ENCODE results near the gene CHRNB4.
"Not testable (repeated sequence)": the region's sequence is repeated elsewhere in the genome, so short reads cannot be mapped to it uniquely, and the experiment has no call there.

Gene CHRNB4

GRCh38 chr15:78641102-78641748, at the start of gene CHRNB4:
Gene CHRNB4 (minus strand): TSS chr15:78641210. CDS start chr15:78641133, 77 bp downstream.
- DNase-seq, result no peak

DNA sequence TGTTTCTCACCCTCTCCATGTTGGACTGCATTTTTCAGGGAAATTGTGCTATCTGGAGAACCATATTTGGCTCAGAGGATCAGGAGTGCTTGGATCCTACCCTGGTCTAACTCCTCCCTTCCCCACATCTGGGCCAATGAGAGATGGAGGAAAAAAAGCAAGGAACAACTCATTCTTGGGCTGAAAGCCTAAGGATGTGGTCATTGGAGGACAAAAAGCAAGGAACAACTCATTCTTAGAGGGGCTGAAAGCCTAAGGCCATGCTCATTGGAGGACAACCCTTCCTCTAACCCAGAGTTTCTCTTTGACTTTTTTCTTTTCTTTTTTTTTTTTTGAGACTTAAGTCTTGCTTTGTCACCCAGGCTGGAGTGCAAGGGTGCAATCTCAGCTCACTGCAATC, 48.6 kb upstream of the CHRNB4 start:
- no peak for DNase-seq

DNA sequence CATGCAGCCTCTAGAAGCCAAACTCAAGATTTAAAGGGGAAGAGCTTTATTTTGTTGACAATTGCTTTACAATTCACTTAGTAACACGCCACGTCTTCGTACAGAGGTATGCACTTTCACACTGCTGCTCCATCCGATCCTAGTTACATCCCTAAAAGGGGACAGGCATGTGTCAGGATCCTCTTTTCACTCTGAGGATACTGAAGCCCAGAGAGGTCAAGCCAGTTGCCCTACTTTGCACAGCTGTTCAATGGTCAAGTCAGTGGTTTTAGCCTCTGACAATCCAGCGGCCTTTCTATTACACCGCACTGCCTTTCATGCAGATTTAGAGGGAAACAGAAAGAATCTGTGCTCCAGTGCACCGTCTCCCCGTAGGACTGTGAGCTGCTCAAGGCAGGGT, 44.9 kb upstream of the CHRNB4 start:
- DNase-seq, result no peak

GRCh38 chr15:78685159-78685921, 44.3 kb upstream of the CHRNB4 start:
- peak; percentile 48 for DNase-seq

DNA sequence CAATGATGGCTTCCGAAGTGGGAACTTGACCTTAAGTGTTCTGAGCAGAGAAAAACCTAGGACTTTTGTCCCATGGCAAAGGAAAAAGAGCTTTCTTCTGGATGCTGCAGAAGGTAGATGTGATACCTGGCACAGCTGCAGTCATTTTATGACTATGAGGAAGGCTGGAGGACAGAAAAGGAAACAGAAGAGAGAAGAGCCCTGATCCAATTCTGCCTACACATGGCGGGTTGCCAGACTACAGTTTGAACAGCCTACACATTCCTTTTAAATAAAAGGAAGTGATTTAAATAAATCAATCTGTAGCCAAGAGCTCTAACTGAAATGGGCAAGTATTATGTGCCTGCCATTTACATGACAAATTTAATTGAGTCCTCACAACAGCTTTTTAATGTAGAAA, 43.6 kb upstream of the CHRNB4 start:
- DNase-seq, result no peak

DNA sequence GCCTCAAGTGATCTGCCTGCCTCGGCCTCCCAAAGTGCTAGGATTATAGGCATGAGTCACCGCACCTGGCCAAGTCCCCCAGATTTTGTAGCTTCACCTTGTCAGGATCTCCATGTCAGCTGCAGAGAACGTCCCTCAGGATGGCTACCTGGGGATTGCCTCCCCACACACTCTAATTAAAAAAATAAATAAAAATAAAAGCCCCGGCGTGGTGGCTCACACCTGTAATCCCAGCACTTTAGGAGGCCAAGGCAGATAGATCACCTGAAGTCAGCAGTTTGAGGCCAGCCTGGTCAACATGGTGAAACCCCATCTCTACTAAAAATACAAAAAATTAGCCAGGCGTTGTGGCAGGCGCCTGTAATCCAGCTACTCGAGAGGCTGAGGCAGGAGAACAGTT, 42.6 kb upstream of the CHRNB4 start:
- not testable (repeated sequence) for DNase-seq

DNA sequence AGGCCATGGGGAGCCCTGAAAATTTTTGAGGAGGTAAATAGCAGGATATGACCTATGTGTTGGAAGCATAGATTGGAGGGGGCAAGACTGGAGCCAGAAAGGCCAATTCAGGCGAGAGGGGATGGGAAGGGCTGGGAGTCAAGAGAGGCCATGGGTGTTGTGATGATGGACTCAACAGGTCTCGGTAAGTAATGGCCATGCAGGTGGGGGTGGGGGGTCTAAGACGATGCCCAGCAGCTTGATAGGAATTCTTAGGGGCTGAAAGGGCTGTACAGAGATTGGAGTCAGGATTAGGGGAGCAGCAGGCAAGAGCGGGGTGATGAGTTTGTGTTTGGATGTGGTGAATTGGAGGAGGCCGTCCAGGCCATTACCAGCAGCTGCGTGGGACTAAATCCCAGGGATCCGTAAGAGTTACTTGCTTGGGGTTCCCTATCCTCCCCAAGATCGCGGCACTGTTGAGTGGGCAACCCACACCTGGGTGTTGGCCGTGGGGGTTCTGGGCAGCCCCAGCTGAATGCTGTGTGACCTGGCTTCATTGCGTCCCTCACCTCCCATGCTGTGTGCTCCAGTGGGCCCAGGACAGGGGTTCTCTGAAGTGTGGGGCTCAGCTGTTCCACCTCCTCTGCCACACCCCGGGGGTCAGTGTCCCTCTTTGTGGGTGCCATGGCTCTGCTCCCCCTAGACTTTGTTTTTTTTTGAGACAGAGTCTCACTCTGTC, 41.8 kb upstream of the CHRNB4 start:
- DNase-seq, result no peak

- DNase-seq, result no peak
Observed at GRCh38 chr15:78682004-78682651, 41.1 kb upstream of the CHRNB4 start.

GRCh38 chr15:78681281-78682003, 40.4 kb upstream of the CHRNB4 start:
- peak; percentile 99 for DNase-seq

DNA sequence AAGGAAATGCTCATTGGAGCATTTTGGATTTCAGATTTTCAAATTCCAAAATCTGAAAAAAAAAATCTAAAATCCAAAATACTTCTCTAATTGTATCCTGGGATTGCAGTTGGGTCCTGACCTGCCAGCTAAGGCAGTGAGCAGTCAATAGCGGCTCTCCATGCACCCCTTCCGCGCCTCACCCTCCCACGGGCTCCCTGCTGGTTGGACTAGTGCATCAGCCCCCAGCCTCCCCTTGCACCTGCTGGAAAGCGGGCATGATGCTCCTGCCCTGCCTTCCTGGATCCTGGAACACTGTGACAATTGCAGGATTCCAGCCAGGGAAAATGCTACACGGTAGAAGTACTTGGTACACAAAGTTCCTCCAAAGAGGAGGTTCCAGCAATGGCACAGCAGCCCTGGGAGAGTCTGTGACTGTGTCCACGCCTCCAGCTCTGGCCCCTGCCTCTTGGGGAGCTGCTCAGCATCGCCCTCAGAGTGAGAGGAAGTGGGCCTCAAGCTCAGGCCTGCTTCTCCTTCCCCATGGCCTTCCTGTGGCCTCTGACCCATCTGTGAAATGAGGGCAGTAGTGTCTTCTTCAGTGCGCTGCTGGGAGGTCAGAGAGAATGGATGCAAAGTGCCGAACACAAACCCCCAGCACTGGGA, 39.5 kb upstream of the CHRNB4 start:
- DNase-seq, result no peak

GRCh38 chr15:78679089-78679511, 38.1 kb upstream of the CHRNB4 start:
- no peak for DNase-seq

DNA sequence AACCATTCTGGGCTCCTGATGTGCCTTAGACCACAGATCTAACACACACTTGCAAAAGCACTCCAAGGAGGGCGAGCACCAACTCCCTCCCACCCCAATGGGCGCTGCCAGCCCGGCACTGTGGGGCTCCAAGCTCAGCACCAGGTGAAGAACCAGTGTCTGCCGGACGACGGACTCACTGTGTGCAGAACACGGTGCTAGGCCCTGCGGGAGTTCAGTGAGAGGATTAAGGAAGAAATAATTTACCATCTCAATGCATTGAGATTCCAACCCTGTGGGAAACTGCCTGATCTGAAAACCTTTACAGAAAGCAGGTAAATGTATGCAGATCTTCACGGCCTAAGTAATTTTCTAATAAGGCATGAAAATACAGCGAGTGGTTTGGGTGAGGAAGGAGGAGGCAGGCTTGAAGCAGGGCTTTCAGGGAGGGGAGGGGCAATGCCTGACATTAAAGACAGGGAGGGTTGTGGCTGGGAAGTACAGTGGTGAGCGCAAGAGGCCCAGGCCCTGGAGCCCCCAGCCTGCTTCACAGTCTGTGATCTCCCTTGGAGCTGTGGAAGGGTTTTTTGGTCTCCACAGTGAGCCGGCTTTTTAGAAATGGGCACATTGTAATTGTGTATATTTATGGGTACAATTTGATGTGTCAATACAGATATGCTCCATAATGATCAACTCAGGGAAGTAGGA, 35.6 kb upstream of the CHRNB4 start:
- DNase-seq, result no peak

DNA sequence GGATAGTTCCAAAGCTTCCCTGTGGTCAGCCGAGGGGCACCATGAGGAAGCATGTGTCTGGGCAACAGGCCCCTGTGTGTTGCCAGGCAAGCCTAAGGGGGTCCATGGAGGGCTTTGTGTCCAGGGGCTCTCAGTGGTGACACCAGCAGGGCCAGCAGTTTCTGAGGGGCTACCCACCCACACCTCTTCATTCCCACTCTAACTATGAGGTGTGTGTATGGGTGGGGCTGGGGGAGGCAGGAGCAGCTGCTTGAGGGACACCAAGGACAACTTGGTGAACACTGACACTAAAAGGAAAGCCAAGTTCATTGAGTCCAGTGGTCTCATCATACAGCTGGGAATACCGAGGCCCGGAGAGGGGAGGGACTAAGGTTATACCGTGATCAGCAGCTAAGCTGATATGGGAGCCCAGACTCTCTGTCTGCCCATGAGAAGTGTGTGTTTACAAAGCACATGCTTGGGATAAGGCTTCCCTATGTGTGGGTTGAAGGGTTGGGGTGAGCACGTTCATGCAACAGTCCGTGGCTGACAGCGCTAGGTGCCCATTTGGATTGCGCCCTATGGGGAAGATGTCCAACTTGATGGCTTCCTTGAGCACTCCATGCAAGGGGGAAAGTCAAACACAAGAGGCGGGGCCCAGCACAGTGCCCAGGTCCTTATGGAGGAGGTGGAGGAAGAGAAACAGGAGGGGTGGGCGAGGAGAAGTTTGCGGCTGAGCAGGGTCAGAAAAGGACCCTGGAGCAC, 34.8 kb upstream of the CHRNB4 start:
- no peak for DNase-seq

DNA sequence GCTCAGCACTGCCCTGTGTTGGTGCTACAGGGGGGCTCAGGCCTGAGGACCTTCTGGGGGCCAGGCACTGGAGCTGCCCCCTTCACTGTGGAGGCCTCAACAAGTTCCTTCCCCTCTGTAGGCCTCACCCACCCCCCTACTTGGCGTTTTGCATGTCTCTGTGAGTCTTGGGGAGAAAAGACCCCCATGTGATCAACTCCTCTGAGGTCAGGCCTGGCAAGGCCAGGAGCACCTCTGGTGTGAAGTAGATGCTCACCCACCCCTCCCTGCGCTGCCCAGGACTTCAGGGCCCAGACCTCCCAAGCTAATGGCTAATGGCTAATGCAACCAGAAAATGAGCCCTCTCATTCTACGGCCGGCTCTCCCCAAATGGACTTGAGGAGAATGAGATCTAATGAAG, 34.2 kb upstream of the CHRNB4 start:
- DNase-seq, result no peak

GRCh38 chr15:78673917-78674444, 33.0 kb upstream of the CHRNB4 start:
- DNase-seq, result no peak

- DNase-seq, result no peak
Observed at GRCh38 chr15:78673476-78673875, 32.5 kb upstream of the CHRNB4 start.

DNA sequence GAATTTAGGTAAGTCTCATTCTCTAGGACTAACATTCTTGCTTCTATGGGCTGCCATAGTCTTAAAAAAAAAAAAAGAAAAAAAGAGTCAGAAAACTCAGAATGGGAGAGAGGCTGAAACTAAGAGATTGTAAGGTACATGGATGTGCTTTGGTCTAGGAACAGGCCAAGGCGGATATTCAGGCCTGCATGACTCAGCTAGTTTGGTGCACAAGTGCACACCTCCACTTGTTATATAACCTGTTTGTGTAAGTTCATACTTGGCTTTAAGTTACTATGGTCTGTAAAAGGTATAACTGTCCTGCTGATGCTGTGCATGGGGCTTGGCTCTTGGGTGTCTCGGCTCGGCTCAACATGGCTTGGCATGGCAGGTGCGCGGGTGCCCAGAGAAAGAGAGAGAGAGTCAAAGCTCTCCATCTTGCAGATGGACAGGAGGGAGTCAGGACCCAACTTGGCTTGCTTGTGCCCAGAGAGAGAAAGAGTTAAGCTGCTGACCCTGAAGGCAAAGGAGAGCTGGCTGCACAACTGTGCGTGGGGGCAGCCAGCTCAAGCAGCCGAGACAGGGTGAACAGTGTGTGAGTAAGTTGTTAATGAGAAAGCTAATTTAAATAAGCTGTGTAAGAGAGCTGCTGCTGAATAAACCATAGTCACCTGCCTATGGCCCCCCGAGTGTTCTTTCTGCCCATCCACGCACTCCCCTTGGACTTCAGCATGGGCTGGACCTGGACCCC, 31.4 kb upstream of the CHRNB4 start:
- DNase-seq, result no peak

DNA sequence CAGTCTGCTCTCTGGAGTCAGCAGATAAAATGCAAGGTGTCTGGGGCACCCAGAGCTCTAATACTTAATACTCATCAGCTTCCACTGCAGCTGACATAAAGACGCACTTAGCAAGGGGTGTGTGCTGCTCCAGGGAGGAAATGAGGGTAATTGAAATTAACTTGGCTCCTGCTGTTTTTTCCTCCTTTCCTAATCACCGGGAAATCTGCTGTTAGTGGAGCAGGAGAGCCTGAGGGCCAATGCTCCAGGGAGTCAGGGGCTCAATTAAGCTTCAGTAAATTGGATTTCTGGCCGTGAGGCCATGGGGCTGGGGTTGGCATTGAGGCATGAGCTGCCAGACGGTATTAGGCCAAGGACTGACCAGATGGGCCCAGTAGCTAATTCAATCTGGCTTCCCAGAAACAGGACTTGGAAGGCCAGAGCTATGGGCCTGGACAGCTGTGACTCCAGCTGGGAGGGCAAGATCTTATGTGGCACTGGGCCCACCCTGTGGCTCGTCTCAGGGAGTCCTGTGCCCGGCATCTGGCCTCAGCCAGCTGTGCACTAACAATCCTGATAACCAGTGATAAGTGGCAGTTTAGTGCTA, 30.7 kb upstream of the CHRNB4 start:
- DNase-seq, result peak; percentile 100

GRCh38 chr15:78668987-78669386, 28.0 kb upstream of the CHRNB4 start:
- DNase-seq, result no peak
